Measurements from ENCODE around the gene ALS2.
A peak's percentile ranks its signal among the peaks of the same experiment; 100 is the strongest.

ALS2 gene

DNA sequence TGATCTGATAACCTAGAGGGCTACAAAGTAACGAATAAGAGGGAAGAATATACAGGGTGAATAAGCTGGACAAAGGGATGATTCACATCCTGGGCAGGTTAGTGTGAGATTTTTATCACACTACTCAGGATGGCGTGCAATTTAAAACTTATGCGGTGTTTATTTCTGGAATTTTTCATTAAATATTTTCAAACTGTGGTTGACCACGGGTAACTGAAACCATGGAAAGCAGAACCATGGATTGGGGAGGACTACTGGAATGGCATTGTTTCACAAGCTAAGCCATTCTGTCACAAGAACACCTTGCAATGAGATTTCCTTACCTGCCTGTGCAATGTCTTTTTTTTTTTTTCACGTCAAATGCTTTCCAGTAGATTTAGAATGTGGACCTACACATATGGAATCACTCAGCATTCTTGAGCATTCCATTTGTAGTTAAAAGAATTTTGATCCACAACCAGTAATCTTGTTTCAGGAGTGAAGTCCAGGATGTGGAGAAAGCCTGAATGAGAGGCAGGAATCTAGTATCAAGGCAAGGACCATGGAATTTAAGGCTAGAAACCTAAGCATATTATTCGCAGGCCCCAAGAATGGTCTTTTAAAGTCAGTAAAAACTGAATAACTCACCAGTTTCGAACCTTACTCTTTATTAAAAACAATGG lies 17.6 kb upstream of the ALS2 start:
- H3K4me3 ChIP-seq (ENCODE audit: low read length), result no peak overlapping the region
- no peak for TF ChIP-seq ZNF274 (IDR thresholded peaks at IDR 0.05; ENCODE audit: low read depth, low read length)

DNA sequence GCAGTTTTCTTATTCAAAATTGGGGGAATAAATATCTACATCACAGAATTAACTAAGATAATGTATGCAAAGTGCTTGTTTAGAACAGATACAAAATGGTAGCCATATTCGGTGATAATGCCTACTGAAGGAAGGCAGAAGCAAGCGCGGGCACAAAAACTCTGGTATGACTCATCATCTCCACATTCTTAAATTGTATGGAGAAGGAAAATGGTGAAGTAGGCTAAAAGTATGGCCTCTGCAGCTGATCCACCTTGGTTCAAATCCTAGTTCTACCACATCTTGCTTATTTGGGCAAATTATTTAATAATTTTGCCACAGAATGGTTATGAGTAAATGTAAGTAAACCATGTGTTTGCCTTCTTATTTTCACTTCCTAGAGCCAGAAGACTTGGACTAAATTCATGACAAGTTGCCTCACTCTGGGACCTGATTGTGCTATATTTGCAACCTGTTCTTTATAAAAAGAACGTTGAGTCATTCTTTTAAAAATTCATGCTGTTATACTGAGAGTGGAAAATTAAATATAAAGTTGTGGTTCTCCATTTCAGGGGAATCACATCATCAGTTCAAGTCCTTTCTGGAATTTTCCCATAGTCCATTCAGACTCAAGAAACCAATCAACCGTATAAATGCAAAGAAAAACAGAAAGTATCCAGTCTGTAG lies 16.6 kb upstream of the ALS2 start:
- TF ChIP-seq ZNF274 (IDR thresholded peaks at IDR 0.05; ENCODE audit: low read depth, low read length), result no peak
- H3K4me3 ChIP-seq (ENCODE audit: low read length), result no peak overlapping the region

DNA sequence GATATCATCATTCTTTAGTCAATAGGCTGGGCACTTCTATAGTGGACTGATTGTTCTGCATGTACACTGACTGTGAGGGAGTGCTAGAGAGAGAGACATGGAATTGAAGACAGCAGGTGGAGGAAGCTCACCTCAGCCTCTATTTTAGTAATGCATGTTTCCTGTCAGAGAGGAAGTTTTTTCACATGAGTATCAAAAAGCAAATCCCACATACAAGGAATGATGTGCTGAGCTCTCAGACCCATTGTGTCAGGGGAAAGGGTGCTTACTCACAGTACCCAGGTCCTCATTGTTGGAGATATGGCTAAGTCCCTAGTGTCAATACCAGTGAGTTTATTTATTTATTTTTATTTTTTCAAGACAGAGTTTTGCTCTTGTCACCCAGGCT lies 15.7 kb upstream of the ALS2 start:
- H3K4me3 ChIP-seq (ENCODE audit: low read length), result no peak overlapping the region
- no peak for TF ChIP-seq ZNF274 (IDR thresholded peaks at IDR 0.05; ENCODE audit: low read depth, low read length)

DNA sequence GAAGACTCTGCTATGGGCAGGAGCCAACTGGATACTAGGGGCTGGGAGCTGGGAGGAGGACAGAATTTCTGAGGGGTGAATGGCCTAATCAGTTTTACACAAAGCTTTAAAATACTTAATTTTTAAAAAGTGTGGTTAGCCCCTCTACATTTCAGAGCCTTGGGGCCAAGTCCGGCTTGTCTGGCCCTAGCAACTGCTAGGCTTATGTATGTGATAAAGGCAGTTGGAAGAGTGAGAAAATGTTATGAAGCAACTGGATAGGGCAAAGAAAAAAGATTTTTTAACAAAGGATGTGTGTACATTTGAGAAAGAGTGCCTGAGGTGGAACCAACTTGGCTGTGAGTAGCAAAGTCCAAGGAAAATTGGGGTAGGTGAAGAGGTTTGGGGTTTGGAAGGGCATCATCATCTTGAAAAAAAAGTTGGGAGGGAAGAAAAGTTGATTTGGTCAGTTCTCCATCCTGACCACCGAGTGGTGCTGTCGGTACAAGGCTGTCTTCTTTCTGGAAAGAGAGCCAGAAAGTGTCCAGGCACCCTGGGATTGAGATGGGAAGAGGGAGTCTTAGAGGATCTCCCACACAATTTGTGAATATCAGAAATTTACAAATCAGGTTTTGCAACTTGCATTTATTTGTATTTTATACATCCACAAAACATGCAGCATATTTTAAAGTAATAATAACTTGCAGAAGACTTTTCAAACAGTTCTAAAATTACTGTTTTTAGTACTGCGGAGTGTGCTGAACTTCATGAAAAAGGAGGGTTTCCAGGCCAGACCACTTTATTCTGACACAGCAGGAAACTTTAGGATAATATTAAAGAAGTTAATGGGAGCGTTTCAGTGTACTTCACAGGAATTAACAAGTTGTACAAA lies 15.1 kb upstream of the ALS2 start:
- TF ChIP-seq ZNF274 (IDR thresholded peaks at IDR 0.05; ENCODE audit: low read depth, low read length), result no peak
- H3K4me3 ChIP-seq (ENCODE audit: low read length), result no peak overlapping the region

DNA sequence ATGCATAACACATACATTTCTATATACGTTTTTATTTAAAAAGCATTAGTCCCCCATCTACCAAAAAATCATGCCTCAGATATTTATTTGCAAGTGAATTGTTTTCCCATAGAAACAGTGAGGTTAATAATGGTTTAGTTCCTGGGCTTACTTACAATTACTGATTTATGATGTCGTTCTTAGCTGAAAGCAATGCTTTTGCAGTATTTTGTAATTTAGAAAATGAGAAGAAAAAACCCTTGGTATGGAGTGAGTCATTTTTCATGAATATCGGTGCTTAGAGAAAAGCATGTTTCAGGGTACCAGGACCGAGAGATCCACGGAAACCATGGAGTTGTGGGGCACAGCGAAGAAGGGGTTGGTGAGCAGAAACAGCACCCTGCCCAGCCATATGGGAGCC lies 13.6 kb upstream of the ALS2 start:
- no peak for TF ChIP-seq ZNF274 (IDR thresholded peaks at IDR 0.05; ENCODE audit: low read depth, low read length)
- H3K4me3 ChIP-seq (ENCODE audit: low read length), result no peak overlapping the region

DNA sequence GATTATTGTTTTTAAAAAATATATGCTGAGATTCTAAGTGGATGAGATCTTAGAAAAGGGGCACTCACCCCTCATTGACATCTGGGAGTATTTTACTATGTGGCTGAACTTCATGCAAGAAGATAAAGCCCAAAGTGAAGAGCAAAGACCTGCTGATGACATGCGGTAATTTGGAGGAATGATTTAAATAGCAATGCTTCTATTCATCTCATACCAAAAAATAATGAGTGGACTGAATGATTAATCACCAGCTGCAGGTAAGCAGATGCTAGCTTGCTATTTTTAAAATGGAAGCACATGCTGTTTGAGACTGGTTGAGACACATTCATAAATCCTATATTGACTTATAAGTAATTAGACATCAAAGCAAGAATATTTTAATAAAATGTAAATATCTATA lies 12.9 kb upstream of the ALS2 start:
- H3K4me3 ChIP-seq (ENCODE audit: low read length), result no peak overlapping the region
- no peak for TF ChIP-seq ZNF274 (IDR thresholded peaks at IDR 0.05; ENCODE audit: low read depth, low read length)

DNA sequence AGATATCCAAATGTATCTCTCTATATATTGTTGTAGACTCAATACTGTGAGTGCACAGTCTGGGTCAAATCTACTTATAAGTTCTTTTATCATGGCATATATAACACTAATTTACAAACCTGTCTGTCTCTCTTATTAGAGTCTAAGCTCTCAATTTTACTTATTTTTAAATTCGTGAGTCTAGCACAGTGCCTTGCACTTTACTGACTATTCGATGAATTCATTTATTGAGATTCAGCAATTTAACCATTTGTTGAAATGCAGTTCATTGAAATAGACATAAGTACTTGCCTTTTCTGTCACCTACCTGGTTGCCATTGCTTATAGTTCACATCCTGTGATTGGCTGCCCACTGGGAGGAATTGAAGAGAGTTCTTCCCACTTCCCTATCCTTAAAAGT lies 10.3 kb upstream of the ALS2 start:
- no peak overlapping the region for H3K4me3 ChIP-seq (ENCODE audit: low read length)
- no peak for TF ChIP-seq ZNF274 (IDR thresholded peaks at IDR 0.05; ENCODE audit: low read depth, low read length)

DNA sequence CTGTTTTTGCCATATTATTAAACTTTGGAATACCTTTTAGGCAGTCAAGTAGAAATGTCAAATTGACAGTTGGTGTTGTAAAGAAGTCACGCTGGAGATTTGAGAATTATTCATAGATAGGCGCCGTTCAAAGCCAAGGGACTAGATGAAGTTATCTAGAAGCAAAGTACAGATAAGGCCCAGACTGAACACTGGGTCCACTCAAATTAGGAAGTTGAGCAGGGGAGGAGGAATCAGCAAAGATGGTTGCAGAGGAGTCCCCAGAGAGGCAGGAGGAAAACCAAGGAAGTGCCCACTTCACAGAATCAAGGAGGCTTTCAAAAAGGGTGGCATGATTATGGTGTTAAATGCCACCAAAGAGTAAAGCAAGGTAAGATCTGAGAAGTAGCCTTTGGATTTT lies 9.6 kb upstream of the ALS2 start:
- no peak for TF ChIP-seq ZNF274 (IDR thresholded peaks at IDR 0.05; ENCODE audit: low read depth, low read length)
- H3K4me3 ChIP-seq (ENCODE audit: low read length), result no peak overlapping the region

DNA sequence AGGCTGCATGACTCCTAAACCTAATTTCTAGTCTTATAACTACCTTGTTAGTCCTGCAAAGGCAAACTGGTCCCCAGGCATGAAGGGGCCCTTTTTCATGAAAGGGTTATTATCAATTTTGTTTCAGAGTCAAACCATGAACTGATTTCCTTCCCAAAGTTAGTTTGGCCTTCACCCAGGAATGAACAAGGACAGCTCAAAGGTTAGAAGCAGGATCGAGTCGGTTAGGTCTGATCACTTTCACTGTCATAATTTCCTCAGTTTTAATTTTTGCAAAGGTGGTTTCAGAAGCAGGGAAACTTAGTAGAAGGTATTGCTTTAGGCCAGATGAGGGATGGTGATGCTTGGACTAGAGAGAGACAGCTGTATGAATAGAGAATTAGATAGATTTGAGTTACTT lies 8.7 kb upstream of the ALS2 start:
- no peak overlapping the region for H3K4me3 ChIP-seq (ENCODE audit: low read length)
- TF ChIP-seq ZNF274 (IDR thresholded peaks at IDR 0.05; ENCODE audit: low read depth, low read length), result no peak

DNA sequence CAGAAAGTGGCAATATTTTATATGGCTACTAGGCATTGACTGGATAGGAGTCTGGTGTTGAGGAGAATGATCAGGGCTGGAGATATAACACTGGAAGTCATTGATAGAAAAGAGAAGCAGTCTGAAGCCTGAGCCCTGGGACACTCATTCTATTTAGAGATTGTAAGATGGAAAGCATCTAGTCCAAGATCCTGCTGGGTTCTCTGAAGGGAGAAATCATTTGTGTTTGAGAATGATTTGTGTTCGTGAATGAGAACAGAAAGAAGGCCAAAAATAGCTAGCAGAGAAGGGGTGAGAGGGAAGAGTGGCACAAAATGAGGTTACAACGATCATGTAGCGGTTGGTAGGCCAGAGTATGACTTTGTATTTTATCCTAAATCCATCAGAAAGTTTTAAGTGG lies 7.6 kb upstream of the ALS2 start:
- no peak for TF ChIP-seq ZNF274 (IDR thresholded peaks at IDR 0.05; ENCODE audit: low read depth, low read length)
- no peak overlapping the region for H3K4me3 ChIP-seq (ENCODE audit: low read length)

DNA sequence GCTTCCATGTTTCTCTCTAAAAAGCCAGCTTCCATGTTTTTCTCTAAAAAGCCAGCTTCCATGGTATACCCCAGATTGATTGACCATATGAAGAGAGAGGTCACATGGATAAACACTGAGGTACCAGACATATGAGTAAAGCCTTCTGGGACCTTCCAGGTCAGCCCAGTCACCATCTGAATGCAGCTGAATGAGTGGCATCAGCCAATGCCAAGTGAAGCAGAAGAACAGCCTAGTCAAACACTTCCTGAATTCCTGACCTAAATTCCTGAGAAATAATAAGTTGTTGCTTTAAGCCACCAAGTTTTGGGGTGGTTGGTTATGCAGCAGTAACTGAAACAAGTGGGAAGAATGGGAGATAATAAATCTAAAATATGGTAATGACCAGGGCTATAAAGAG lies 5.7 kb upstream of the ALS2 start:
- TF ChIP-seq ZNF274 (IDR thresholded peaks at IDR 0.05; ENCODE audit: low read depth, low read length), result no peak
- no peak overlapping the region for H3K4me3 ChIP-seq (ENCODE audit: low read length)

DNA sequence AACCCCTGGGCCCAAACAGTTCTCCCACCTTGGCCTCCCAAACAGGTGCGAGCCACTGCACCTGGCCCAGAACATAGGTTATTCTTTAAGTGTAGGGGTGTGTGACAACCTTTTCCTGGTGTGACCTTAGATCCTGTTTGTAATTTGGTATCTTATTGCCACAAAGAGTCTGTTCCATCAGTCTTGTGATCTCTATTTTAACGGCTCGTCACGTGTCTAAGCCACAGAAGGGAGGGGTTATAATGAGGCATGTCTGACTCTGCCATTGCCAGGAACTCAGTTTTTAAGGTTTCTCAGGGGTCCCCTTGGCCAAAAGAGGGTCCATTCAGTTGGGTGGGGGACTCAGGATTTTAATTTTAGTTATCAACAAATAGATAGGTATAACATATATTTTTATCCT lies 4.4 kb upstream of the ALS2 start:
- no peak for TF ChIP-seq ZNF274 (IDR thresholded peaks at IDR 0.05; ENCODE audit: low read depth, low read length)
- no peak overlapping the region for H3K4me3 ChIP-seq (ENCODE audit: low read length)

DNA sequence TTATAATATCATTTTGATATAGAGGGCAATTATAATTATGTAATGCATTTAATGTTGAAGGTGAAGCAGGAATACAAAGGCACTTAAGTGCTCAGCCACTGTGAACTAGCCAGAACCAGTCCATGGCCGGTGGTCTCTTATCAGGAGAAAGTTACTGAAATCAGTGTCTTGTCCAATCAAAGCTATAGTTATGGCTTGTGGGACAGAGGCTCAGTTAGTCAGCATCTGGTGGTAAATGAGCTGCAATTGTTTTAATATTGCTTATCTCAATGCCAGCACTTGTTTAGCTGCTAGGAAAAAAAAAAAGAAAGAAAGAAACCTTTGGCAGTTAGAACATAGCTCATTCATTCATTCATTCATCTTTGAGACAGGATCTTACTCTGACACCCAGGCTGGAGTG lies 3.8 kb upstream of the ALS2 start:
- no peak for TF ChIP-seq ZNF274 (IDR thresholded peaks at IDR 0.05; ENCODE audit: low read depth, low read length)
- H3K4me3 ChIP-seq (ENCODE audit: low read length), result no peak overlapping the region

DNA sequence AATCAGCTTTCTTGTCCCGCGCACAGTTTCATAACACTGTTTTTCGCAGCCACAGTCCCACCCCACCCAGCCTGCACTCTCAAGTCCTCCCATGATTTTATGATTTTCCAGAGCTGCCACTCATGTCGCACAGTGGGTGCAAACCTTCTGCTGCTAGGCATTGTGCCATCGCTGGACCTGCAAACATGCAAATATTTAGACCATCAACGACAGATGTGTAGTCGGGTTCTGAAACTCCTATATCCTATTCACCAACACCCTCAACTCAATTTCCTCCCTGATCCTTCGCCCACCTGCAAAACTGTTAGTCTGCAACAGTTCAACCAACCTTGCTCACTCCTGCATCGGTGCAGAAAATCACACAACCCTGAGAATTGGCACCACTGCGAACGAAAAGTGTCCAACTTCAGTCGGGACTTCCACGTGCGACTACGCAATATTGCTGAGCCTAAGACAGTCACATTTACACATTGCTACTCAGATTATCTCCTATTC lies 871 bp upstream of the ALS2 start:
- peak overlapping the region; percentile 96 for H3K4me3 ChIP-seq (ENCODE audit: low read length)
- TF ChIP-seq ZNF274 (IDR thresholded peaks at IDR 0.05; ENCODE audit: low read depth, low read length), result no peak

Data from GM08714 (cell line).